WI38 (cell line): Measurements from ENCODE around the gene DNM1L.
"Not testable (repeated sequence)": the region's sequence is repeated elsewhere in the genome, so short reads cannot be mapped to it uniquely, and the experiment has no call there.

ENCODE experiments used
- H3K4me3 ChIP-seq: 2 replicates; pipeline ENCODE4 v1.5.1; 2011; ENCODE audit warnings: low read depth, mild to moderate bottlenecking, control low read depth, low read length
- CTCF ChIP-seq: IDR thresholded peaks from 2 replicates; pipeline ENCODE4 v1.5.1; 2012; ENCODE audit warnings: low read depth, mild to moderate bottlenecking, control low read depth, low read length

DNM1L gene

GRCh38 chr12:32695787-32696186 is 16.7 kb downstream of the DNM1L start:
- TF ChIP-seq CTCF, result no peak
- H3K4me3 ChIP-seq, result no peak overlapping the region

- H3K4me3 ChIP-seq, result no peak overlapping the region
- no peak for TF ChIP-seq CTCF
Observed at GRCh38 chr12:32697445-32697844, 18.3 kb downstream of the DNM1L start.

GRCh38 chr12:32698285-32698684 is 19.2 kb downstream of the DNM1L start:
- no peak for TF ChIP-seq CTCF
- H3K4me3 ChIP-seq, result no peak overlapping the region

- not testable (repeated sequence) for H3K4me3 ChIP-seq
Observed at GRCh38 chr12:32699437-32699836, 20.3 kb downstream of the DNM1L start.

GRCh38 chr12:32702473-32702872 is 23.4 kb downstream of the DNM1L start:
- no peak overlapping the region for H3K4me3 ChIP-seq
- TF ChIP-seq CTCF, result no peak

GRCh38 chr12:32702946-32703345 is 23.8 kb downstream of the DNM1L start:
- no peak overlapping the region for H3K4me3 ChIP-seq
- no peak for TF ChIP-seq CTCF

- no peak overlapping the region for H3K4me3 ChIP-seq
- no peak for TF ChIP-seq CTCF
Observed at GRCh38 chr12:32705783-32706182, 26.7 kb downstream of the DNM1L start.

- TF ChIP-seq CTCF, result no peak
Observed at GRCh38 chr12:32706335-32707024, 27.4 kb downstream of the DNM1L start.

More at GRCh38 chr12:32706335-32707024, 27.4 kb downstream of the DNM1L start:
- H3K4me3 ChIP-seq, result no peak overlapping the region
